Measurements from ENCODE around the gene CADM2. TPM values are rescaled to one million over a fixed set of nuclear protein-coding genes. Genes with fewer than 3 reads are reported as not detected.

CADM2 gene
- total RNA-seq, 1 experiment from 2014 or later = not detected

DNA sequence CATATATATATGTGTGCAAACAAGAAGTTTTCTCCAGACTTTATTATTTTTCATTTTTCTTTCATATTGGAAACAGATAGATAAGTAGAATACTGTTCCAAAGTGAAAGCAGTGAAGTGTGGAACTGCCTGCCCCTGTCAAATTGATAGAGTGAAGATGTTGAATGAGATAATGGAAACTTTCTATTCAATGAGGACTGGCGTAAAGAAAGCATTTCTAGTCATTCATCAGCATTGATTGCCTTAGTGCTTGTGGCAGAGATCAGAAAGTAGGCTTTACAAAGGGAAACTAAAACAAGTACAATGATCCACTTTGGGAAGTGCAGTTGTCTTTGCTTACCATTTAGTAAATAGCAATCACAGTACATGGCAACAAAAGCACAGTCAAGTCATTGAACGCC is 300.0 kb downstream of the CADM2 start:
- Histone ChIP-seq H3K79me2 (ENCODE audit: insufficient read depth, low read length) (no peaks in the 10 kb centered on the region), H3K4me3 (replicated peaks in 1 of 2; ENCODE audit: low read depth in 1 of 2, low read length in 2 of 2) (no peak overlapping the region), H3K9me2 (ENCODE audit: insufficient read depth) (no peaks in the 10 kb centered on the region), H3K27me3 (ENCODE audit: insufficient read depth, low read length) (no peaks in the 10 kb centered on the region), H4K20me1 (ENCODE audit: insufficient read depth) (no peaks in the 10 kb centered on the region), H3K27ac (ENCODE audit: low read depth, low read length) (no peak overlapping the region), H3K9ac (ENCODE audit: low read length) (no peak overlapping the region), H2AFZ (ENCODE audit: low read depth, low read length, poor library complexity, severe bottlenecking) (no peak overlapping the region), H3K36me3 (ENCODE audit: control insufficient read depth in 1 of 2, insufficient read depth in 2 of 2, low read length in 2 of 2) (no peaks in the 10 kb centered on the region), H3K4me2 (ENCODE audit: low read length) (no peak overlapping the region), H3K4me1 (ENCODE audit: control insufficient read depth in 1 of 2, insufficient read depth in 2 of 2, low read length in 2 of 2) (no peaks in the 10 kb centered on the region), H3K9me3 (ENCODE audit: control insufficient read depth in 1 of 2, insufficient read depth in 1 of 2, low read depth in 1 of 2, low read length in 2 of 2) (peaks cover 20 to 29% of the 10 kb centered on the region in 2 experiments; a peak in 3 of 4 replicates)
- BruUV-seq (replicated peaks) = no TSS peak
- RAD21 ChIA-PET (ENCODE audit: low non-redundant PET in 1 of 2, low total read pairs in 2 of 2, uncharacterized antibody in 2 of 2, unreplicated experiment in 2 of 2) = no interaction called here
- DNase-seq (ENCODE audit: low read depth, low spot score) (no peak), ATAC-seq (no peak)
- intact Hi-C loops (cut with micrococcal nuclease) = no loop called here
- TF ChIP-seq ZFX (IDR thresholded peaks at IDR 0.05) (no peak), ZNF274 (IDR thresholded peaks at IDR 0.05; ENCODE audit: low read depth, low read length) (no peak)
- TF ChIP-seq, protein P1, sequence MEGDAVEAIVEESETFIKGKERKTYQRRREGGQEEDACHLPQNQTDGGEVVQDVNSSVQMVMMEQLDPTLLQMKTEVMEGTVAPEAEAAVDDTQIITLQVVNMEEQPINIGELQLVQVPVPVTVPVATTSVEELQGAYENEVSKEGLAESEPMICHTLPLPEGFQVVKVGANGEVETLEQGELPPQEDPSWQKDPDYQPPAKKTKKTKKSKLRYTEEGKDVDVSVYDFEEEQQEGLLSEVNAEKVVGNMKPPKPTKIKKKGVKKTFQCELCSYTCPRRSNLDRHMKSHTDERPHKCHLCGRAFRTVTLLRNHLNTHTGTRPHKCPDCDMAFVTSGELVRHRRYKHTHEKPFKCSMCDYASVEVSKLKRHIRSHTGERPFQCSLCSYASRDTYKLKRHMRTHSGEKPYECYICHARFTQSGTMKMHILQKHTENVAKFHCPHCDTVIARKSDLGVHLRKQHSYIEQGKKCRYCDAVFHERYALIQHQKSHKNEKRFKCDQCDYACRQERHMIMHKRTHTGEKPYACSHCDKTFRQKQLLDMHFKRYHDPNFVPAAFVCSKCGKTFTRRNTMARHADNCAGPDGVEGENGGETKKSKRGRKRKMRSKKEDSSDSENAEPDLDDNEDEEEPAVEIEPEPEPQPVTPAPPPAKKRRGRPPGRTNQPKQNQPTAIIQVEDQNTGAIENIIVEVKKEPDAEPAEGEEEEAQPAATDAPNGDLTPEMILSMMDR (IDR thresholded peaks at IDR 0.05 in 2 of 3, conservative IDR thresholded peaks at IDR 0.05 in 1 of 3; ENCODE audit: borderline replicate concordance in 1 of 3, insufficient read depth in 1 of 3, low read depth in 2 of 3, low read length in 2 of 3) = no peak
- TF ChIP-seq, protein P2, sequence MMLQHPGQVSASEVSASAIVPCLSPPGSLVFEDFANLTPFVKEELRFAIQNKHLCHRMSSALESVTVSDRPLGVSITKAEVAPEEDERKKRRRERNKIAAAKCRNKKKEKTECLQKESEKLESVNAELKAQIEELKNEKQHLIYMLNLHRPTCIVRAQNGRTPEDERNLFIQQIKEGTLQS (IDR thresholded peaks at IDR 0.05) = no peak
- CTCF ChIA-PET = no interaction called here
- POLR2A ChIA-PET = no interaction called here

DNA sequence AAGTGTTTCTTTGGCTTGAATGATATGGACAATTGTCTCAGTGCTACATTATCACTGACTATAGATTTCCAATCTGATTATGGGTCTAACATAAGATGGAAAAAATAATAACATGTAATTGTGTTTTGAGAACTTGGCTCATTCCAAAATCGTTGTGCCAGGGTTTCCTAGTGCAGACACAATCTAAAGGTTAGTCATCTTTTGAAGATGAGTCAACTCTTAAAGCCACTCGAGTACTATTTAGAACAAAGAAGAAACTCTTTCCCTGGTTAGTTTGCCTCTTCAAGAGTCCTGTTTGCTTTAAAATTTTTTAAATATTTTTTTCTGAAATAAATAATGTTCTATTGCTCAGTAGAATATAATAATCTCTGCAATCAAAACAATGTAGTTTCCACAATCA is 301.0 kb downstream of the CADM2 start:
- Histone ChIP-seq H3K9ac (ENCODE audit: low read length) (no peak overlapping the region), H3K36me3 (ENCODE audit: control insufficient read depth in 1 of 2, insufficient read depth in 2 of 2, low read length in 2 of 2) (no peaks in the 10 kb centered on the region), H3K79me2 (ENCODE audit: insufficient read depth, low read length) (no peaks in the 10 kb centered on the region), H3K4me2 (ENCODE audit: low read length) (no peak overlapping the region), H3K9me3 (ENCODE audit: control insufficient read depth in 1 of 2, insufficient read depth in 1 of 2, low read depth in 1 of 2, low read length in 2 of 2) (peaks cover 24 to 28% of the 10 kb centered on the region in 2 experiments; a peak in 3 of 4 replicates), H4K20me1 (ENCODE audit: insufficient read depth) (no peaks in the 10 kb centered on the region), H3K9me2 (ENCODE audit: insufficient read depth) (no peaks in the 10 kb centered on the region), H3K4me1 (ENCODE audit: control insufficient read depth in 1 of 2, insufficient read depth in 2 of 2, low read length in 2 of 2) (no peaks in the 10 kb centered on the region), H3K27me3 (ENCODE audit: insufficient read depth, low read length) (no peaks in the 10 kb centered on the region), H3K4me3 (replicated peaks in 1 of 2; ENCODE audit: low read depth in 1 of 2, low read length in 2 of 2) (no peak overlapping the region), H3K27ac (ENCODE audit: low read depth, low read length) (no peak overlapping the region), H2AFZ (ENCODE audit: low read depth, low read length, poor library complexity, severe bottlenecking) (no peak overlapping the region)
- BruUV-seq (replicated peaks) = no TSS peak
- DNase-seq (ENCODE audit: low read depth, low spot score) (no peak), ATAC-seq (no peak)
- intact Hi-C loops (cut with micrococcal nuclease) = no loop called here
- RAD21 ChIA-PET (ENCODE audit: low non-redundant PET in 1 of 2, low total read pairs in 2 of 2, uncharacterized antibody in 2 of 2, unreplicated experiment in 2 of 2) = no interaction called here
- CTCF ChIA-PET = no interaction called here
- POLR2A ChIA-PET = no interaction called here
- TF ChIP-seq CBX3 (IDR thresholded peaks at IDR 0.05; ENCODE audit: low read depth) (no peak), CEBPB (IDR thresholded peaks at IDR 0.05; ENCODE audit: low read depth) (no peak)
- TF ChIP-seq, protein P3, sequence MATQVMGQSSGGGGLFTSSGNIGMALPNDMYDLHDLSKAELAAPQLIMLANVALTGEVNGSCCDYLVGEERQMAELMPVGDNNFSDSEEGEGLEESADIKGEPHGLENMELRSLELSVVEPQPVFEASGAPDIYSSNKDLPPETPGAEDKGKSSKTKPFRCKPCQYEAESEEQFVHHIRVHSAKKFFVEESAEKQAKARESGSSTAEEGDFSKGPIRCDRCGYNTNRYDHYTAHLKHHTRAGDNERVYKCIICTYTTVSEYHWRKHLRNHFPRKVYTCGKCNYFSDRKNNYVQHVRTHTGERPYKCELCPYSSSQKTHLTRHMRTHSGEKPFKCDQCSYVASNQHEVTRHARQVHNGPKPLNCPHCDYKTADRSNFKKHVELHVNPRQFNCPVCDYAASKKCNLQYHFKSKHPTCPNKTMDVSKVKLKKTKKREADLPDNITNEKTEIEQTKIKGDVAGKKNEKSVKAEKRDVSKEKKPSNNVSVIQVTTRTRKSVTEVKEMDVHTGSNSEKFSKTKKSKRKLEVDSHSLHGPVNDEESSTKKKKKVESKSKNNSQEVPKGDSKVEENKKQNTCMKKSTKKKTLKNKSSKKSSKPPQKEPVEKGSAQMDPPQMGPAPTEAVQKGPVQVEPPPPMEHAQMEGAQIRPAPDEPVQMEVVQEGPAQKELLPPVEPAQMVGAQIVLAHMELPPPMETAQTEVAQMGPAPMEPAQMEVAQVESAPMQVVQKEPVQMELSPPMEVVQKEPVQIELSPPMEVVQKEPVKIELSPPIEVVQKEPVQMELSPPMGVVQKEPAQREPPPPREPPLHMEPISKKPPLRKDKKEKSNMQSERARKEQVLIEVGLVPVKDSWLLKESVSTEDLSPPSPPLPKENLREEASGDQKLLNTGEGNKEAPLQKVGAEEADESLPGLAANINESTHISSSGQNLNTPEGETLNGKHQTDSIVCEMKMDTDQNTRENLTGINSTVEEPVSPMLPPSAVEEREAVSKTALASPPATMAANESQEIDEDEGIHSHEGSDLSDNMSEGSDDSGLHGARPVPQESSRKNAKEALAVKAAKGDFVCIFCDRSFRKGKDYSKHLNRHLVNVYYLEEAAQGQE (IDR thresholded peaks at IDR 0.05; ENCODE audit: low read depth) = no peak
